Medulla oblongata (tissue), 1 donor: ENCODE data around the gene UBA7.
A peak's percentile ranks its signal among the peaks of the same experiment; 100 is the strongest.
"Not testable (repeated sequence)": the region's sequence is repeated elsewhere in the genome, so short reads cannot be mapped to it uniquely, and the experiment has no call there.

Experiments used
- DNase-seq: peaks from one replicate; pipeline ENCODE4 v3.0.0-alpha.2; 2015; ENCODE audit errors: extremely low spot score

Gene UBA7

GRCh38 chr3:49786357-49787181, 27.2 kb downstream of the UBA7 start, which contains the start of gene IP6K1:
TSS of gene IP6K1 (minus strand) at chr3:49786542. CDS start at chr3:49748040, 38,502 bp downstream.
- peak; percentile 100 for DNase-seq

- DNase-seq: no peak
Measured at GRCh38 chr3:49785565-49786356, 28.0 kb downstream of the UBA7 start.

- not testable (repeated sequence) for DNase-seq
Measured at GRCh38 chr3:49782277-49782676, 31.5 kb downstream of the UBA7 start.

DNA sequence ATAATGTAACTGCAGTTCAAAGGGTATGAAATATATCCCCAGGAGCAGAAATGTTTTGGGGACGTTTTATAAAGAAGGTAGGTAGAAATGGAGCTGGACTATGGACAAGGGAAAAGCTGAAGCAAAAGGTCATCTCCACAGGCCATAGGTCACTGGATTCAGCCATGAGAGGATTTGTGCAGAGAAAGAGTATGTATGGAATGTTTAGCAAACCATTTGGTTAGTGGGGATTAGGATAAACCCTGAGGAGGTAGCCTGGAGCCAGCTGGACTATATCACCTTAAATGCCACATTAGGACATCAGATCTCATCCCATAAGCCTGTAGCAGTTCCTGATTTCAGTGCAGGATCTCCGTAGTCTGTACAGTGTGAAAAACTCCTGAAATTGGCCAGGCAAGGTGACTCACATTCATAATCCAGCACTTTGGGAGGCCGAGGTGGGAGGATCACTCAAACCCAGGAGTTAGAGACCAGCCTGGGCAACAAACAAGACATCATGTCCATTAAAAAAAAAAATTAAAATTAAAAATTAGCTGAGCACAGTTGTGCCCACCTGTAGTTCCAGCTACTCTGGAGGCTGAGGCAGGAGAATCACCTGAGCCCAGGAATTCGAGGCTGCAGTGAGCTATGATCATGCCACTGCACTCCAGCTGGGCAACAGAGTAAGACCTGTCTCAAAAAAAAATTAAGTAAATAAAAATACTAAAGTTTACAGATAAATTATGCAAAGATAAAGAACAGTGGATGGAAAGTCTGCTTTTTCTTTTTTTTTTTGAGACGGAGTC, 32.1 kb downstream of the UBA7 start:
- no peak for DNase-seq

- DNase-seq: not testable (repeated sequence)
Measured at GRCh38 chr3:49780975-49781365, 32.8 kb downstream of the UBA7 start.

DNA sequence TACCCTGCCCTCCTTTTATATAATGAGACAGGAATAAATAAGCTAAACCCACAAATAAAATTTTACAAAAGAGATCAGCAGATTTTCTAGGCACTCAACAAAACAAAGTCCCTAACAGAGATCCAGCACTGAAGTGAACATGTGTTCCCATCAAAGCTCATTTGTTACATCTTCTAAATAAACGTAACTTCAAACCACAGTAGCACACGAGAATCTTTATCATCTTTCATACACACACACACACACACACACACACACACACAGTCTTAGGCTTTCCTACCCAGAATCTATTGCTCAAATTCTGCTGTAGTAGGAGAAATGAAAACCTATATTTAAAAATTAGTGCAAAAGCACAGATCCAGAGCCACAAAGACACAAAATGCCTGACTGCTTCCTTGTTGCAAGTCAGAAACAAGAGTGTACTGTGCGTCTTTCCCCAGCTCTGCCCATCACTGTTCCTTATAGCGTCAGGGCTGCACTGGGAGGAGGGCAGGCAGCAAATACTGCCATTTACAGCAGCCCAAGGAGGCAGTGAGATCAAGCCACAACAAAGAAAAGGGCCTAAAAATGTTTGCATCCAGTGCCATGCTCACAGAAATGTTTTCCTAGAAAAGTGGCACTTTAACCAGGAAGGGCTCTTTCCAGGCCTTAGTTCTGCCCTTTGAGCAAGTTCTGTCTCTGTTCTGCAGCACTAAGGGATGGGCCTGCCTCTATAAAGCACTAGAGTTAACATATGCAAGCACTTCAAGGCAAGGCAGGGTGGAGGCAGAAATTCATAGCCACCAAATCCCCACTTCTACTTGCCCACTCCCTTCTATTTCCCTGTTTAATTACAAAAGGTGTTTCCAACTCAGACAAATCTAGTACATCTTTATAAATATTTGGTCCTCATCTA, 33.4 kb downstream of the UBA7 start:
- DNase-seq: peak; percentile 42

GRCh38 chr3:49779358-49780079, 34.2 kb downstream of the UBA7 start:
- DNase-seq: no peak

DNA sequence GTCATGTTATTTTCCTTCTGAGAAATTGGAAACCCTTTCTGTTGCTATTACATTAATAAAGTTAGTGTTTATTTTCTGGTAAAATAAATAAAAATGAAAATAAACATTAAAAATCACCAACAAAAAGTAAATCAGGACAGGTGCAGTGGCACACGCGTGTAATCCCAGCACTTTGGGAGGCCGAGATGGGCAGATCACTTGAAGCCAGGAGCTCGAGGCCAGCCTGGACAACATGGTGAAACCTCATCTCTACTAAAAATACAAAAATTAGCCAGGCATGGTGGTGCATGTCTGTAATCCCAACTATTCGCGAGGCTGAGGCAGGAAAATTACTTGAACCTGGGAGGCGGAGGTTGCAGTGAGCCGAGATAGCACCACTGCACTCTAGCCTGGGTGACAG, 37.7 kb downstream of the UBA7 start:
- DNase-seq: not testable (repeated sequence)

DNA sequence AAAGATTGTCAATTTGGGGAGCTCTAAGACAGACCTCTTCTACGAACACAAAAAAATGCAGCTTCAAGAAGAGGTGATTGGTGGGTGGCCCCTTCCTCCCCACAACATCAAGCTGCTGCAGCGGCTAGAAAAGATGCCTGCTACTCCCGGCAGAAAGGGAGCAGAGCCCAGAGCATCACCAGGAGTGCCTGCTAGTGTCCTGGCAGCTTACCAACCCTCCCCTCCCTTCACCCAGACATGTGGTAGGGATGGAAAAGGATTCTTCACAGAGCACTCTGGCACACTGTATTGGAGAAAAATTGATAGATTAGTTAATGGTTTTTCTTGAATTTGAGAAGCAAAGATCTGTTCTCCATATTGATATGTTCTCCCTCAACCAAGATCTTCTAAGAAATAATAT, 38.2 kb downstream of the UBA7 start:
- DNase-seq: peak; percentile 86

GRCh38 chr3:49772703-49773102, 41.0 kb downstream of the UBA7 start:
- no peak for DNase-seq

DNA sequence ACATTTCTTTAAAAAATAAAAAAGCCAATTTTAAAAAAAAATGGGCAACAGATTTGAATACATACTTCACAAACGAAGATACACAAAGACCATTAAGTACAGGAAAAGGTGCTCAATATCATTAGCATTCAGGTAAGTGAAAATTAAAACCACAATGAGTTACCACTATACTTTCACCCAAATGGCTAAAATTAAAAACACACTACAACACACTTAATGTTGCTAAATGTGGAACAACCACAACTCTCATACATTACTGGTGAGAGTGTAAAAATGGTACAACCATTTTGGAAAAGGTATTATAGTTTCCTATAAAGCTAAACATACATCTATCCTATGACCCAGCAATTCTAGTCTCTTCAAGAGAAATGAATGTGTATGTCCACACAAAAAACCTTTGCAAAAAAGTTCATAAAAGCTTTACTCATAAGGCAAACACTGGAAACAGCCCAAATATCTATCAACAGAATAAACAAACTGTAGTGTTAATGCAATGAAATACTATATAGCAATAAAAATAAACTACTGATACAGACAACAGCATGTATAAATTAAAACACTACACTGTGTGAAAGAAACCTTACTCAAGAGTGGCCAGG, 42.3 kb downstream of the UBA7 start:
- no peak for DNase-seq

DNA sequence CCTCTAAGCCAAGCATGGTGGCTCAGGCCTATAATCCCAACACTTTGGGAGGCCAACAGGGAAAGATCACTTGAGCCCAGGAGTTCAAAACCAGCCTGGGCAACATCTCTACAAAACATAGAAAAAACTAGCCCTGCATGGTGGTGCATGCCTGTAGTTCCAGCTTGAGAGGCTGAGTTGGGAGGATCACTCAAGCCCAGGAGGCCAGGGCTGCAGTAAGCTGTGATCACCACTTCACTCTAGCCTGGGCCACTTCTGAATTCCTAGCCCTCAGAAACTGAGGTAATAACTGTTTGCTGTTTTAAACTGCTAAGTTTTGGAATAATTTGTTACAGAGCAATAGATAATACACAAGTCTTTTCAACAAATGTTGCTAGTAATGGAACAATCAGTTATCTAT, 43.8 kb downstream of the UBA7 start:
- no peak for DNase-seq

- DNase-seq: no peak
Measured at GRCh38 chr3:49769286-49769915, 44.4 kb downstream of the UBA7 start.

- DNase-seq: no peak
Measured at GRCh38 chr3:49763981-49764380, 49.8 kb downstream of the UBA7 start.

GRCh38 chr3:49761661-49762060, 52.1 kb downstream of the UBA7 start:
- DNase-seq: no peak

GRCh38 chr3:49759226-49759625, 54.5 kb downstream of the UBA7 start:
- DNase-seq: no peak

GRCh38 chr3:49757197-49757596, 56.6 kb downstream of the UBA7 start:
- no peak for DNase-seq

DNA sequence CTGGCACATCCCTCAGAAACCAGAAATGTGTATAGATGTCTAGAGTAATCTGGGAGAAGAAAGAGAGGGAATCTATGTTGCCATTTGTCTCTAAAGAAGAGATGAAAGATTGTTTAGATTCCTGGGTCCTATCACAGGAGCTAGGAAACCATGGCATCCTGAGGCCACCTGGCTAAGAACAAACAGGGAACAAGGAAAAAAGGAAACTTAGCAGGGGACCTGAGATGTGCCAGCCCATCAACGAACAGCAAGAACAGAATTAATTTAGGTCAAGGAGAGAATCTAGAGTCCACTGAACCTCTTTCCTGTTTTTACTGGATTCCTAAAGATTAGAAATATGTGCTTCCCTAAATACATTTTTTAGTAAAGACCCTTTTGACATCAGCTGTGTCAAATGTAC, 57.7 kb downstream of the UBA7 start:
- DNase-seq: no peak
